IPS-15b (cell line): ENCODE measurements around the gene CKAP2L.

Source experiments
- H3K27me3 ChIP-seq: one replicate; pipeline ENCODE4 v1.6.1; 2013; ENCODE audit warnings: low read length; ENCODE audit not compliant: control insufficient read depth, insufficient read depth
- H3K36me3 ChIP-seq: one replicate; pipeline ENCODE4 v1.6.1; 2013; ENCODE audit warnings: low read length; ENCODE audit not compliant: control insufficient read depth, insufficient read depth
- H3K4me1 ChIP-seq: one replicate; pipeline ENCODE4 v1.6.1; 2013; ENCODE audit warnings: mild to moderate bottlenecking, low read length; ENCODE audit not compliant: control insufficient read depth, insufficient read depth
- H3K4me3 ChIP-seq: one replicate; pipeline ENCODE4 v1.5.1; 2013; ENCODE audit warnings: low read depth, low read length
- H3K9ac ChIP-seq: one replicate; pipeline ENCODE4 v1.6.1; 2013; ENCODE audit warnings: low read depth, mild to moderate bottlenecking, low read length
- H3K9me3 ChIP-seq: one replicate; pipeline ENCODE4 v1.6.1; 2013; ENCODE audit warnings: mild to moderate bottlenecking, low read length; ENCODE audit not compliant: control insufficient read depth, insufficient read depth

The CKAP2L gene

DNA sequence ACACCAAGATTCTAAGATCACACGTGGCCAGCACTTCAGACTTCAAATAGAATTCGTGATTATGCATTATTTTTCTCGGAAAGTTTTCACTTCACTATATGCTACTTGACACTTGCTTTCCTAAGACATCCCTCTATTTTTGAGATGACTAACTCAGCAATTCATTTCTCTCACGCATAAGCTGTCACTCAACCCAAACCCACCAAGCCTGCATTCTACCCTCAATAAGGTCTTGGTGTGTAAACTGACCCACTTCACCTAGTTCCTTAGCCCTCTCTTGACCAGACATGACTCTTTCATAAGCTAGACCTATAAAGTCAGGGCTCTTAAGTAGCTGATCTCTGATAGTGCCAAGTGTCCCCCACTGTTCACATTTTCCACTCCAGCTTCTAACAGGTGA lies 11.7 kb downstream of the CKAP2L start:
- no peak overlapping the region for H3K9ac ChIP-seq
- peaks cover 16% of the 10 kb centered on the region for H3K36me3 ChIP-seq
- no peaks in the 10 kb centered on the region for H3K27me3 ChIP-seq
- H3K9me3 ChIP-seq, result no peaks in the 10 kb centered on the region
- H3K4me3 ChIP-seq, result no peak overlapping the region
- no peaks in the 10 kb centered on the region for H3K4me1 ChIP-seq

DNA sequence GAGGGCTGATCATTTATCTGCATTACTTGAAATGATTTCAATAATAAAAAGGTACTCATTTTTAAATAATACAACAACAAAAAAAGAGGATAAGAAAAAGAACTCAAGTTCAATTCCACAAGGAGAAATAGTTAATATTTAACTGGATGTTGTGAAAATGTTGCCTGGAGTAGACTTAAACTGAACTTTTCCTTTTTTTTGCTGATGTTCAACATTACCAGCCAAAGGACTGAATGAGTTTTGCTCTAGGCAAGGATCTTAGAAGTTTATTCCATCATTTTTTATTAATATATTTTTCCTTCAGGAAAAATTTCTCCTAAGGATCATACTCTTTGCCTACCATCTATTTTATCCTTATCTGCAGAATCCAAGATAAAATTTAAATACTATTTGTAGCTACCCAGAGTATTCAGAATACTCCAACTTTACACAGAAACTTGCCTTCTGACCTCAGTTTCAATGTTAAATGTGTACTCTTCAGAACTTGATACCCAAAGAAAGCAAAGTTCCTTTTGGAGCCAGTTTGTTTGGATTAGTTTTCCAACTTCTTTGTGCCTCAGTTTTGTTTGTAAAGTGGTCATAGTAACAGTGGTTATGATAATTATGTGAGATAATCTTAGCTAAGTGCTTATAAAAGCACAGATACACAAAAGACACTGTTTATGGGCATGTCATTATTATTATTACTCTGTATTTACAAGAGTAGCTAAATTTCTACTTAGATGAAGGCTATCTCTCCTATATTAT lies 12.8 kb downstream of the CKAP2L start:
- Histone ChIP-seq H3K9ac (no peak overlapping the region), H3K4me3 (no peak overlapping the region), H3K27me3 (no peaks in the 10 kb centered on the region), H3K4me1 (no peaks in the 10 kb centered on the region), H3K36me3 (peaks cover 20% of the 10 kb centered on the region), H3K9me3 (no peaks in the 10 kb centered on the region)

DNA sequence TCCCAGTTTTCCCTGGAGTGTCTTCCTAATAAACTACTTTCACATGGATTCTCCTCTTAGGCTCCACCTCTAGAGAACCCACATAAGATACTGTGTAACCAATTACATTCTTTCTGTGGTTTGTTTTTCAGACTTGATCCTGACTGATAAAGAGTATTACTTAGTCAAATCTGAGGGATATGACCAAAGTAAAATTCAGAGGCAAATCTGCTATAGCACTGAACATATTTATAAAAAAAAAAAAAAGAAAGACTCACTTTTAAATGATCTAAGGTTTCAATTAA lies 13.9 kb downstream of the CKAP2L start:
- no peaks in the 10 kb centered on the region for H3K4me1 ChIP-seq
- H3K27me3 ChIP-seq, result no peaks in the 10 kb centered on the region
- no peak overlapping the region for H3K9ac ChIP-seq
- no peaks in the 10 kb centered on the region for H3K9me3 ChIP-seq
- peaks cover 16% of the 10 kb centered on the region for H3K36me3 ChIP-seq
- no peak overlapping the region for H3K4me3 ChIP-seq

DNA sequence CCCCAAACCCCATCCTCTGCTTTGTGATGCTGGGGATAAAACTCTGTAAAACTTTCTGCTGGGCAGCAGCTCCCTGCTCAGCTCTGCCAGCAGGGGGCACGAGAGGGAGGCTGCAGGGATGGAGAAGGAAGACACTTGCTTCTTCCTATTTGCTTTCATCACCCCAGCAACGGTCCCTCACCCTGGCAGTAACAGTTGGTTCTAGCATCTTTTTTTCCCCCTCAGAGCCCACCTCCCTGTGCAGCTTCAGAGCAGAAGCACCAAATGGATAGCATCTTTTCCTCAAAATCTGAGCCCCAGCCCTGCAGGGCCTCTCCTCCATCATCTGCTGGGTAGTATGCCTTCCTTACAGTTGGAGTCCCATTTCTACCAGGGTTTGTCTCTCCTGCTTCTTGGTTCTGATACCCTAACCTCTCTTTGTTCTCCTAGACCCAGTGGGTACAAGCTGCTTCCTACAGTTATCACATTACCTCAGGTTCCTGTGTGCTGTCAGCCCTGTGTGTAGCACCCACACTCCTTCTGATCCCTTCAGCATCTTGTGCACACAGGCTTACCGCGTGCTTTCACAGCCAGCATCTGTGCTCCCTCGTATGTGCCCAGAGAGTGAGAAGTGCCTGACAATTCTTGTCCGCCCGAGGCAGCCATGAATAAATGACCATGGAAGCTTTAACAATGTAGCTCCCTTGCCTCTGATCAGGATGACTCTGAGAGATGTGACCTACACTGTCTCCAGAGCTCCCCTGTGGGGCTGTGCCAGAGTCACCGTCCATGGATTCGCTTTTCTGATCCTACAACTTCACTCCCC lies 14.5 kb downstream of the CKAP2L start:
- H3K4me3 ChIP-seq, result no peak overlapping the region
- H3K36me3 ChIP-seq, result peaks cover 14% of the 10 kb centered on the region
- no peak overlapping the region for H3K9ac ChIP-seq
- no peaks in the 10 kb centered on the region for H3K4me1 ChIP-seq
- H3K9me3 ChIP-seq, result no peaks in the 10 kb centered on the region
- H3K27me3 ChIP-seq, result no peaks in the 10 kb centered on the region

DNA sequence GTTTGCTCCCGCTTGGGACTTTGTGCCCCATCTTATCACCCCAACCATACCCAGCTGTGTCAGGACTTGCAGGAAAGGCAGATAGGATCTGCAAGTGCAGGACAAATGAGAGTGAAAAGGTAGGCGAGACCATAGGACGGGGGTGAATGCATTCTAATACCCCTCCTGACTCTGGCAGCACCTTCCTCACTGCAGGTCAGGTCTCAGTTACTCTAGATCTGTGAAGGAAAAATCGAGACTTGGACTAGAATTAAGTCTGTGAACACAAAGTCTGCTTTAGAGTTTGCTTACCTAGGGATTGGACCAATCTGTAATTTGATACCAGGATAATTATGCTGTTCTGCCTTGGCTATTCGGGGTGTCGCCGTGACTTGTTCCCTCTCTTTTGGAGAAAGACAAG lies 23.9 kb downstream of the CKAP2L start:
- Histone ChIP-seq H3K9ac (no peak overlapping the region), H3K36me3 (peaks cover 4% of the 10 kb centered on the region), H3K4me1 (no peaks in the 10 kb centered on the region), H3K9me3 (no peaks in the 10 kb centered on the region), H3K27me3 (no peaks in the 10 kb centered on the region), H3K4me3 (no peak overlapping the region)

DNA sequence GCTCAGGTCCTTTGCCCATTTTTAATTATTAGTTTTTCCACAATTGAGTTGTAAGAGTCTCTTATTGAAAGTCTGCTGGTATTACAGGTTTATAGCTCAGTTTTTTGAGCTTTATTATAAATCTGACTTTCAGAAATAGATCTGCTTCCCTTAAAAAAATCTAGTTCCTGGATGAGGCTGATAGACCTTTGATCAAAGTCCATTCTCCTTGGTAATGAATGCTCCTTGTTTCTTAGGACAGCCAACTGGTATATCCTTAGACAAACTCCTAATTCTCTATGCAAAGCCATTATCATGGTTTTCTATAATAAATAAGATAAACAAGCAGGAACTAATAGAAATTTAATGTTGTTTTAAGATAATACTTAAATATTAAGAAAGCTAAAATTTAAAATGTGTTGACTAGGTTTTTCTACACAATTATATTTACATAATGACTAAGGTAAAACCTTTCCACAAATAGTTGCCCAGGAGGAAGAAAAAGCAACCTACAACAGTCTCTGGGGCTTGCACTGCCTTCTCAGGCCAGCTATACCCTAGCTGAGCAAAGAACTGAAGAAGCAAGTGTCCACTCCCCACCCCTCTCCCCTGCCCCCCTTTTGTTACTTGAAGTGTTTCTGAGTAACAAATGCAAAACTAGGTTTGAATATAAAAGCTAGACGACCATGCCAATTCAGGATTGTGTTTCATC lies 26.7 kb downstream of the CKAP2L start:
- Histone ChIP-seq H3K36me3 (peaks cover 4% of the 10 kb centered on the region), H3K4me1 (no peaks in the 10 kb centered on the region), H3K4me3 (no peak overlapping the region), H3K27me3 (no peaks in the 10 kb centered on the region), H3K9me3 (no peaks in the 10 kb centered on the region), H3K9ac (no peak overlapping the region)

DNA sequence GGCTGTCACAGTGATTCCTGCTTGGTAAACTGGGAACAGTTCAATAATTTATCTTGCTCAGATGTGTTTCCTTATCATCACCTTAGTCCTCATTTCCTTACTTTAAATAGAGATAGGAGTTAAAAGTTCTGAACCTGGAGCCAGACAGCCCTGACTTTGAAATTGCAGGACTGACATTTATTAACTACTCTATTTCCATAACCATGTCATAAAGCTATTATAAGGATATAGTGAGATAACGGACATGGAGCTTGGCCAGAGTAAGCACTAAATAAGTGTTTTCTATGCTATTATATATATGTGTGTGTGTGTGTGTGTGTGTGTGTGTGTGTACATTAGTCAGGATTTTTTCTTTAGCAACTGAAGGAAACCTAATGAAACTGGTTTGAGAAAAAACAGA lies 30.5 kb downstream of the CKAP2L start:
- H3K4me1 ChIP-seq, result no peaks in the 10 kb centered on the region
- H3K27me3 ChIP-seq, result no peaks in the 10 kb centered on the region
- no peak overlapping the region for H3K4me3 ChIP-seq
- H3K36me3 ChIP-seq, result no peaks in the 10 kb centered on the region
- no peaks in the 10 kb centered on the region for H3K9me3 ChIP-seq
- no peak overlapping the region for H3K9ac ChIP-seq

DNA sequence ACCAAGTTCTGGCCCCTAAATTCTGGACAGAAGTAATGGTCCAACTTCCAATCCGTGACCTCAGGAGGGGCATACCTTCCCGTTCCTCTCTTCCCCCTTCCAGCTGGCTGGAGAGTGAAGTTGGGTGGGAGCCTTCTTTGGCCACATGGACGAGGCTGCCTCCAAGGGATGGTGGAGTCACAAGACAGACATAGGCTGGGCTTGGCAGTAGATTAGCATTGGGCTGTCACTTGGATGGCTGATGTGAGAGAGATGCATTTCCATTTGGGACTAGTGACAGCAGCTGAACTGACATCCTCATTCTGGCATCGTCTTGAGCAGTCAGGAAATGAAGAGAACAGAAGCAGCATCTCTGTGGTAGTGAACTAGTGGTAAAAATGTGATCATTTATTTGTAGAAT lies 31.0 kb downstream of the CKAP2L start:
- no peaks in the 10 kb centered on the region for H3K27me3 ChIP-seq
- H3K9ac ChIP-seq, result no peak overlapping the region
- H3K4me1 ChIP-seq, result no peaks in the 10 kb centered on the region
- H3K36me3 ChIP-seq, result no peaks in the 10 kb centered on the region
- H3K9me3 ChIP-seq, result no peaks in the 10 kb centered on the region
- H3K4me3 ChIP-seq, result no peak overlapping the region

DNA sequence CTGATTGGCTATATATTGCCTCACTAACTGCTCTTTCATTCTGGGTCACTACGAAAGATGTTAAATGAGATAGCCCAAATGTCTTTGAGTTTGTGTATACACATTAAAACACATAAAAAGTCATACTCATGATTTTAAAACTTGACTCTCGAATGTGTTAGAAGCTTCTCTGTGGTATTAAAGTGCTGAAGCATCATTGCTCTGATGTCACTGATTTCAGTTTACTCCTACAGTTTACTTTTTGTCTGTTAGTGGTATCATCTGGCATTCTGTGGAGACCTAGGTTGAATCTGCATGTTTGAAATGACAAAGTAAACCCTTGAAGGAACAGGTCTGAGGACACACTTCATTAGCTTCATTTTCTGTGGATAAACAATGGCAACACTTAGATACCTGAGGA lies 32.9 kb downstream of the CKAP2L start:
- H3K9me3 ChIP-seq, result no peaks in the 10 kb centered on the region
- no peak overlapping the region for H3K9ac ChIP-seq
- H3K36me3 ChIP-seq, result no peaks in the 10 kb centered on the region
- no peaks in the 10 kb centered on the region for H3K27me3 ChIP-seq
- no peak overlapping the region for H3K4me3 ChIP-seq
- H3K4me1 ChIP-seq, result no peaks in the 10 kb centered on the region

DNA sequence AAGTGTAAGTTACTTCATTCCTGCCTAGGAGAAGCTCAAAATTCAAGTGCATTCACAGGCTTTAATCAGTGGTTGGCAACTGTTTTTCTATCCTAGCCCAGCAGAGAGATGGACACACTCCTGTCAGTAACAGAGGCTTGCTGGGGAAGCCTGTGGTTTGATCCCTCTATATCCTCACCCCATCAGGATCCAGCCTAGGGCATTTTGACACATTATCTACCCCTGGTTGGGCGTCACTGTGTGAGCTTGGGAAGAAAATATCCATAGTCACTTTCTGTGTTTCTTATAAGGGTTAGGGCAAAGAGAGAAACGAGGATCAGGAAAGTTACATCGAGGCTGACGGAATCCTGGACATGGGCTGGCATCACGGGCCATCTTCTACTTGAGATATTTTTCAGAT lies 33.6 kb downstream of the CKAP2L start:
- no peaks in the 10 kb centered on the region for H3K27me3 ChIP-seq
- no peaks in the 10 kb centered on the region for H3K36me3 ChIP-seq
- no peaks in the 10 kb centered on the region for H3K4me1 ChIP-seq
- H3K9ac ChIP-seq, result no peak overlapping the region
- H3K9me3 ChIP-seq, result no peaks in the 10 kb centered on the region
- H3K4me3 ChIP-seq, result no peak overlapping the region

DNA sequence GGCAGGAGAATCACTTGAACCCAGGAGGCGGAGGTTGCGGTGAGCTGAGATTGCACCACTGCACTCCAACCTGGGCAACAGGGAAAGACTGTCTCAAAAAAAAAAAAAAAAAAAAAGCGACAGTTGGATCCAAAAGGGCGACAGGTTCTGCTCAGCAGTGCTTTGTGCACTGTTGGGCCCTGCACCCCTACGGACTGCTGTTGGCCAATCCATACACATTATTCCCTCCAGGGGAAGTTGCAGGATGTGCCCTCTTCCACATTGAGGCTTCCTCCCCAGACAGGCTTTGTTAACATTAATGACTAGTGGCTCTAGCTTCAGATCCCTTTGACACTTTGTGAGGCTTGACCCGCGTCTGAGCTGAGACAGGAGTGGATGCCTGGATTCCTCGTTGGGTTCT lies 34.2 kb downstream of the CKAP2L start:
- Histone ChIP-seq H3K27me3 (no peaks in the 10 kb centered on the region), H3K9ac (no peak overlapping the region), H3K36me3 (no peaks in the 10 kb centered on the region), H3K4me3 (no peak overlapping the region), H3K9me3 (no peaks in the 10 kb centered on the region), H3K4me1 (no peaks in the 10 kb centered on the region)
